Stimulated activated CD8-positive, alpha-beta memory T cell treated with anti-CD3 and anti-CD28 coated beads, Interleukin-7, amount 100 ng/mL, for 4 hours (primary cell): Measurements from ENCODE around the gene FASN.

Source experiments
- DNase-seq, 2 donors: peaks; one replicate each; pipeline ENCODE4 v3.0.0-alpha.2; 2020; ENCODE audit warnings: low read depth in 2 of 2

Gene FASN

DNA sequence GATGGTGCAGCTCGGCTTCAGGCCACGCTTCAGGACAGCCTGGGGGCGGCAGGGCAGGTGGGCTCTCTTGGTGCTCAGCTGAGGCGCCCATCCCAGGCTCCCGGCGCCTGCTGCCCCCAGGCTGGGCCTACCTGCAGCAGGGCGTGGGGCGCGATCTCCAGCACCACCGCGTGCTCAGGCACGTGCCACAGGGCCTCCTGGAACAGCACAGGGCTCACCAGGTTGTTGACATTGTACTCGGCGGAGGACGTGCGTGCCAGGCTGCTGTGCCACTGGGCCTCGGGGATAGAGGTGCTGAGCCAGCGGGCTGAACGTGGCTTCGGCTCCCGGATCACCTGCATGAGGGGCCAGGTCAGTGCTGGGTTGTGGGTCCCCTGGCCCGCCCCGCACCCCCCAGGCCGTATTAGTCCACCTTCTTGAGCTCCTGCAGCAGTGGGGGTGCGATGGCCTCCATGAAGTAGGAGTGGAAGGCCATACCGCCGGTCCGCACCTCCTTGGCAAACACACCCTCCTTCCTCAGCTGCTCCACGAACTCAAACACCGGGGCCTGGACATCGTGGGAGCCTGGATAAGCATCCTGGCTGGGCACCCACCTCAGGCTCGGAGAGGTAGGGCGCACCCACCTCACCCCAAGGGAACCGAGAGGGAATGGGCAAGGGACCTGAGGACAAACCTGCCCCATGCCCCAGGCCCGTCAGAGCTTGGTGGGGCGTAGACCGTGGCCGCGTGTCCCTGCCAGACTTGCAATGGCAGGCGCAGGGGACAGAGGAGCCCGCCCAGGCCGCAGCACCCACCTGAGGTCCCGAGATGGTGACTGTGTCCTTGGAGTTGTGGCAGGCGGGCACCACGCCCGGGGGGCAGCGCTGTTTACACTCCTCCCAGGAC, 9.0 kb downstream of the FASN start:
- no peak for DNase-seq

DNA sequence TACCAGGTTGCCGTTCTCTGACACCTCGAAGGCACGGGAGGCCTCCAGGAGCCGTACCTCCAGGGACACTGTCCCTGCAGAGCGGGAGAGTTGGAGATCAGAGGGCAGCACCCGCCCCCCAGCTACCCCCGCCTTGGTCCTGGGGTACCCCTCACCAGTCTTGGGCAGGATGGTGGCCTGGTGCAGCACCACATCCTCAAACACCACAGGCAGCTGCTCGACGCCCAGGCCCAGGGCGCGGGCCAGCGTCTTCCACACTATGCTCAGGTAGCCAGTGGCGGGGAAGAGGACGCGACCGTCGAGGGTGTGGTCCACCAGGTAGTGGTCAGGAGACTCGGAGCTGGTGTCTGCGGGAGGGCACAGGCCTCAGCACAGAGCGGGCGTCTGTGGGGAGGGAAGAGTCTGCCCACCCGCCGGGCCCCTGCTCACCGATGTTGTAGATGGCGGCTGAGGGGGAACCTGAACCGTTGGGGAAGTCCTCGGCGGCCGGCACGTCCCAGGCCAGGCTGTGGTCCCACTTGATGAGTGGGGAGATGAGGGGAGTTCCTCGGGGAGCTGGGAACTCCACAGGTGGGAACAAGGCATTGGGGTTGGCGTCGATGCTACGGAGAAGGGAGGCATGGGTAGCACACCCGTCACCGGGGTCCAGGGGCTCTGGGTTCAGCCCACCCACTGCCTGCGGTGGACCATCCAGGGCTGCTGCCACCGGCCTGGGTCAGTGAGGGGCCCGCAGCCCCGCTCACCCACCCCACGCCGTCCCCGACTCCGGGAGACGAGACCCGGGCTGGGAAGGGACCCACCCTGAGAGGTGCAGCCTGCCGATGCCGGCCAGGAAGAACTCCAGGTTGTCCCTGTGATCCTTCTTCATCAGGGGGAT, 9.8 kb downstream of the FASN start:
- no peak for DNase-seq

DNA sequence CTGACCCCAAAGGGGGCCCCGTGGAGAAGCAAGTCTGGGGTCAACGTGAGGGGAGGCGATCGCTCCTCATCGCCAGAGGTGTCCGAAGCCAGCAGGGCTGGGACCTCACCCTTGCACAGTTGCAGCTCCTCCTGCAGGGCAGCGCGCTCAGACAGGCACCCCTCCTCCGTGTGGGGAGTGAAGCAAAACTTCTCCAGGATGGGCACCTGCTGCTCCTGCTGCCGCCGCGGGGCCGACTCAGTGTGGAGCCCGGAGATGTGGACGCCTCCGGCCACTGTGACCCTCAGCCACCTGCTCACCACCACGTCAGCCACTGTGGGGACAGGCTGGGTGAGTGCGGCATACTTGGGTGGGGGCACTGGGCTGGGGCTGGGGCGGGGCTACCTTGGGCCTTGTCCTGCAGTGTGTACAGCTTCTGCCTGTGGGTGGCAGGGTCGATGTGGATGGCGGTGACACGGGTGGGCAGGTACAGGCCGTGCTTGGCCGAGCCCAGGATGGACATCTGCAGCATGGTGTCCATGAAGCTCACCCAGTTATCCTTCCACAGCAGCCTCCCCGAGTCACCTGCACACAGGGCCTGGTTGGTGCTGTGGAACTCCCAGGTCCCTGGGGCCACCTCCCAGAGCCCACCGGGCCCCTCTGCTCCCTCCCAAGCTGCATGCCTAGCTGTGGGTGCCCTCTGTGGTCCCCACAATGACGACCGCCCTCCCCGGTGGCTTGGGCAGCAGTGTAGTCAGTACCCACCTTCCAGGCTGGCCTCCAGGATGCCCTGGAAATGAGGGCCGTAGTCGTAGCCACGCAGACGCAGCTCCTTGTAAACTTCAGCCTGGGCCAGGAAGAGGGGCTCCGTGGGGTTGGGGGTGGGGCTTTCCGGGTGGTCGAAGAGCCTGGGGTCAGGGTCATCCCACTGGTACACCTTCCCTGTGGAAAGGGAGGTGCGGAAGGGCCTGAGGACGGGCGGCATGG, 10.8 kb downstream of the FASN start:
- DNase-seq = no peak

DNA sequence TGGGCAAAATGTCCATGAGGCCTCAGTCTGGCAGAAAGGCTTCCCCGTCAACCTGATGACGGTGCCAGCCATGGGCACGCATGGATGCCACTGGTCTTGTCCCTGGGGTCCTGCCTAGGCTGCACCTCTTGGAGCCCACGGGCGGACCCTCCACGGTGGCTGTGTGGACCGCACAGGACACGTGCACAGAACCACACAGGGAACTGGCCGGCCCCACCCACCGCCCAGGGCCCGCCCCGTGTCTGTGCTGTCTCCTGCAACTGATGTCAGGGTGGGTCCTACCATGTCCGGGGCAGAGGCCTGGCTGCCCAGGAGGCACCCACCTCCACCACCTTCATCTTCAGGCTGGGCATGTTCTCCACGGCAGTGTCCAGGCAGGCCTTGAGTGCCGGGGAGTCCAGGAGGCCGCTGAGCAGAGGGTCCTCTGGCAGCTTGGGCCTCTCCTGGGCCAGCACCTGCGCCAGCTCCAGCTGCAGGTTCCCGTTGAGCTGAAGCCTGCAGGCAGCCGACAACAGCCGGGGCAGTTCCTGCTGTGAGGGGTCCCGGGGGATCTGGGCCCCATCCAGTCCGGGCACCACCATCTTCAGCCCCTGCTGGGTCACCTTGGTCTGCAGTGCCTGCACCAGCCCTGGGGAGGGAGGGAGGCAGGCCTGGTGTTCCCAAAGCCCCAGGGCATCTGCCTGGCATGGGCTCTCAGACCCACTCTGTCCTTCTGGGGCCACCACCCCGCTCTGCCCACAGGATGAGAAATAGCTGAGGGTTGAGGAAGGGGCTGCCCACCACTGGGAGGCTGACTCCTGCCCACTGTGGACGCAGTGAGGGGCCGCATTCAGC, 11.9 kb downstream of the FASN start:
- no peak for DNase-seq

DNA sequence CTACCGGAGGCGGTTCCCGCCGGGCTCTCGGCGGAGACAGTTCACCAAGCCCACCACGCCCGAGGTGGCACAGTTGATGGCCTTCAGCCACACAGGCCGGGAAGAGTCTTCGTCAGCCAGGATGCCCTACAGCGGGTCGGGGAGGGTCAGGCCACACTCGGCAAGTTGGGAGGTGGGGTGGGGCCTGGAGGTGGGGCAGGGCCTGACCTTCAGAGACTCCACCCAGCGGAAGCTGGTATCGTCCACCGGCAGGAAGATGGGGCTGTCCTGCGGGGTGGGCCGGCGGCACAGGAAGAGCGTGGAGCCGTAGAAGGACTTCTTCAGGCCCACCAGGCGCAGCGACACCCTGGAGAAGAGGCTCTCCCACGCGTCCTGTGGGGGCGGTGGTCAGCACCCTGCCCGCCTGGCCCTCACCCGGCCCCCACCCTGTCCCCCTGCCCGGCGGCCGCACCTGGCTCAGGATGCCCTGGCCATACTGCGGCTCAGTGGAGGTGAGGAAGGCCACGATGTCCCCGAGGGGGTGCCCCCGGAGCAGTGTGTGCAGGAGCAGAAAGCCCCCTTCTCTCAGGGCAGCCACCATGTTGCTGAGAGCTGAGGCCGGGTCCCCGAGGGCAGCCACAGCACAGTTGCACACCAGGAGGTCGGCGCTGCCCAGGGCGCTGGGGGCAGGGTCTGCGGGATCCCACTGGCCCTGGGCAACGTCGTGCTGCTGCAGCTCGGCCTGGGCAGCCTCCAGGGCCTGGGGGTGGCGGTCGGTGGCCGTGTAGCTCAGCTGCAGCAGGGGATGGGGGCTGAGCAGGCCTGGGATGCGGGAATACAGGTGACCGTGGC, 12.8 kb downstream of the FASN start:
- DNase-seq = no peak

DNA sequence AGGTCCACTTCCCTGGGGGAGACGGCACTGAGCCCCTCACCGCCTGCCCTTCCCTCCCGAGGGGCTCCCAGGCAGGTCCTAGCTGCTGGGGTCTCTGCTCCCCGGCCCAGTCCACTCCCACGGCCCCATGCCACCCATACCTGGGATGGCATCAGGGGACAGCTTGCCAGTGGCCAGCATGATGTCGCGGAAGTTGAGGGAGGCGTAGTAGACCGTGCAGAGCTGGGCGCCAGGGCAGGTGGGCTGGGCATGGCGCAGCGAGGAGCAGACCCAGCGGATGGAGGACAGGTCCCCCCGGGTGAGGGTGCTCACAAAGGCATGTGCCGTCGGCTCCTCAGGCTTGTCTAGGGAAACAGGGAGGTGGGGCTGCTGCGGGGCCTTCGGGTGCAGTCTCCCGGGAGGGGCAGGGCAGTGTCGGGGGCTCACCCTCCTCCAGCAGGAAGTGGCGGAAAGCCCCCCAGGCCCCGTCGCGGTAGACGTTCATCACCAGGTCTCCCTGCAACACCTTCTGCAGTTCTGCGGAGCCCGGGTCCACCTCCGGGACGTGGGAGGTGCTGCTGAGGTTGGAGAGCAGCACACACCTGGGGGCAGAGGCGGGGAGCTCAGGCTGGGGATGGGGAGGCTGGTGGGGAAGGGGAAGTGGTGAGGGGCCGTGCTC, 13.5 kb downstream of the FASN start:
- DNase-seq = no peak

DNA sequence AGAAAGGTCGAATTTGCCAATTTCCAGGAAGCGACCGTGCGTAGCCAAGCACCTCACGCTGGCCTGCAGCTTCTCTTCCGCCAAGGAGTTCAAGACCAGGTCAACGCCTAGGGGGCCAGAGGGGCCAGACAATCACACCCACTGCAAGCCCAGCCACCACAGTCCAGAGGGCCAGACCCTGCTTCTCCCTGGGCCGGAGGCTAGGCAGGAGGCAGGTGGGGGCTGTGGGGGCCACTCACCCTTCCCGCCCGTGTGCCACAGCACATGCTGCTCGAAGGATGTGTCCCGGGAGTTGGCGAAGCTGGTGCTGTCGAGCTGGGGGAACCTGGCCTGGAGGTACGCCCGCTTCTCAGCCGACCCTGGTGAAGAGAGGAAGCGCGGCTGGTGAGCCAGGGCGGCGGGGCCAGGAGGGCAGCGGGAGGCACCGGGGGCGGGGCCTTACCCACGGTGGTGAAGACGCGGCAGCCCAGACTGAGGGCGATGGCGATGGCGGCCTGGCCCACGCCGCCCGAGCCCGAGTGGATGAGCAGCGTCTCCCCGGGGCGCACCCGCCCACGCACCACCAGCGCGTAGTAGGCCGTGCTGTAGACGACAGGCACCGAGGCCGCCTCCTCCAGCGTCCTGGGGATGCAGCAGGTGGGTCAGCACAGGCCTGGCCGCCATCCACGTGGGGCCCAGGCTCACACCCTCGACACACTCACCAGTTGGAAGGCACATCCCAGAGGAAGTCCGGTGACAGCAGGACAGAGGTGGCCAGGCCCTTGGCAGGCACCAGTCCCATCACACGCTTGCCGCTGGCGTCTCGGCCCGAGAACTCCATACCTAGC, 14.3 kb downstream of the FASN start:
- DNase-seq = no peak

DNA sequence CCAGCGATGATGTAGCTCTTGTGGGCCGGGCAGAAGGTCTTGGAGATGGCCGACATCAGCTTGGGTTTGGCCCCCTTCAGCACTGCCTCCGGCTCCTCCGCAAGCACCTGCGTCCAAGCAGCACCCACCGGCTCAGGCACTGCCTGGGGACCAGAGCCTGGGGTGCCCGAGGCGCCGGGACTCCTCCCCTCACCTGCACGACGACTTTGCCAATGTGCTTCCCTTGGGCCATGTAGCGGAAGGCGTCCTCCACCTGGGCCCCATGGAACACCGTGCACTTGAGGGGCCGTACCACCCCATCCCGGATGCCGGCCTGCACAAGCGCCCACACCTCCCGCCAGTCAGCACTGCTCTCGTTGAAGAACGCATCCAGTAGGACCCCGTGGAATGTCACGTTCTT, 15.0 kb downstream of the FASN start:
- DNase-seq = no peak

DNA sequence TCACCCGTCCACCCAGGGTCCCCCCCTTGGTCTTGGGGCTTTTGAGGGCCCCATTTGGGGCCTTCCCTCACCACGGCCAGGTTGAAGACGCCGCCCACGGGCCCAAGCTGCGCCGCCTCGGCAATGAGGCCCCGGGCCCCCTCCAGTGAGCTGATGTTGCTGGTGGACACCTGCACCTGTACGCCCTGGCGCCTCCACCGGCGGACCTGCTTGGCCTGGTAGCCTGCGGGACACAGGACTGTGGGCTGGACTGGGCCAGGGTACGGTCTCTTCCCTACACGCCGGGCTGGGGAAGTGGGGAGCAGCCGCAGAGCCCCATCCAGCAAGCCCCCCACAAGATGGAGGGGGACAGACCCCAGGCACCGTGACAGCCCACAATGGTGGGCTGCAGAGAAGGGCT, 15.6 kb downstream of the FASN start:
- DNase-seq = no peak

DNA sequence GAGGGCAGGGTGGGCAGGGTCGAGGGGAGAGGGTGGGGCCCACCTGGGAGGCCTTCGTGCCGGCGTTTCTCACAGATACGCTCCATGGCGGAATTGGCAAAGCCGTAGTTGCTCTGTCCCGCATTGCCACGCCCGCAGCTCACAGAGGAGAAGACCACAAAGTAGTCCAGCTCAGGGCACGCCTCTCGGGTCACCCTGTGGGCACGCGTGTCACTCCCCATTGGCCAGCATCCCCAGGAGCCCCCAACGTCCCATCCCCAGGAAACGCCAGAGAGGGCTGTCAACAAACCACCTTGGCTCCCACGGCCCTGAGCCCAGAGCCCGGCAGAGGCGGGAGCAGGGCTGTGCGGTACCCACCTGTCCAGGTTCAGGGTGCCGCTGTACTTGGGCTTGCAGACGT, 16.1 kb downstream of the FASN start:
- DNase-seq = no peak

DNA sequence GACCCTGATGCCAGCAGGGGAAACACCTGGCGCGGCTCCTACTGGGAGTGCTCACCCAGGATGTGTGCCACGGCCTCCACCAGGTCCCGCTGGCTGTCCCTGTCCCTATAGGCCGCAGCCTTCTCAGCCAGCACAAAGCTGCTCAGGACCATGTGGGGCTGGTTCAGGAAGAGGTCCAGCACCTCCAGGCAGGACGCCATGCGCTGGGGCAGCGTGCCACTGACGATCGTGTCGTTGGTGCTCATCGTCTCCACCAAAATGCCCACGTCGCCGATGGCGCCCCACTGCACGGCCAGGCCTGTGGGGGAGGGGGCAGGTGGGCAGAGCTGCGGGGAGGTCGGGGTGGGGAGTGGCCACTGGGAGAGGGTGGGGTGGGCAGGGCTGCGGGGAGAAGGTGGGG, 16.5 kb downstream of the FASN start:
- no peak for DNase-seq

DNA sequence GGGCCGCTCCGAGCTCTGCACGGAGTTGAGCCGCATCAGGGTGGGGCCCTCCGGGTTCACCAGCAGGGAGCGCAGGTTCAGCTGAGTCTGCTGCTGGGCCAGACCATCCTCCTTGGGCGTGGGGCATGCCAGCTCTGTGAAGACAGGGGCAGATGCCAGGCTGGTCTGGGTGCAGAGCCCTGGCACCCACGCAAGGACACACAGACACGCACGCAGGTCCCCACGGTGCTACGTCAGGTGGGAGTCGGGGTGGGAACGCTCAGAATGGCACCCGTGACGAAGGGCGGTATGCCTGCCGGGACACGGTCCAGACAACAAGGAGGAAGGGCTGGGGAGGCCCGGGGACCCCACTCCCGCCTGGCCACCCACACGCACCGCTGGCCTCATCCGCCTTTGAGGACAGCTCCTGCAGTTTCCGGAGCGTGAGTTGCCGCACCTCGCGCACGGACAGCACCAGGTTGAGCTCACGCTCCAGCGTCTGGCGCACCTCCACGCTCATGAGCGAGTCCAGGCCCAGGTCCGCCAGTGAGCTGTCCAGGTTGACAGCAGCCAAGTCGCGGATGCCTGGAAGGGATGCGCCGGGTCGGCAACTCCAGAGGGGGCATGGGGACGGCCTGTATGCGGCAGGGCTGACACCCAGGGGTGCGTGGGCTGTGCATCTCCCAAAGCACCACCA, 17.1 kb downstream of the FASN start:
- DNase-seq = no peak

DNA sequence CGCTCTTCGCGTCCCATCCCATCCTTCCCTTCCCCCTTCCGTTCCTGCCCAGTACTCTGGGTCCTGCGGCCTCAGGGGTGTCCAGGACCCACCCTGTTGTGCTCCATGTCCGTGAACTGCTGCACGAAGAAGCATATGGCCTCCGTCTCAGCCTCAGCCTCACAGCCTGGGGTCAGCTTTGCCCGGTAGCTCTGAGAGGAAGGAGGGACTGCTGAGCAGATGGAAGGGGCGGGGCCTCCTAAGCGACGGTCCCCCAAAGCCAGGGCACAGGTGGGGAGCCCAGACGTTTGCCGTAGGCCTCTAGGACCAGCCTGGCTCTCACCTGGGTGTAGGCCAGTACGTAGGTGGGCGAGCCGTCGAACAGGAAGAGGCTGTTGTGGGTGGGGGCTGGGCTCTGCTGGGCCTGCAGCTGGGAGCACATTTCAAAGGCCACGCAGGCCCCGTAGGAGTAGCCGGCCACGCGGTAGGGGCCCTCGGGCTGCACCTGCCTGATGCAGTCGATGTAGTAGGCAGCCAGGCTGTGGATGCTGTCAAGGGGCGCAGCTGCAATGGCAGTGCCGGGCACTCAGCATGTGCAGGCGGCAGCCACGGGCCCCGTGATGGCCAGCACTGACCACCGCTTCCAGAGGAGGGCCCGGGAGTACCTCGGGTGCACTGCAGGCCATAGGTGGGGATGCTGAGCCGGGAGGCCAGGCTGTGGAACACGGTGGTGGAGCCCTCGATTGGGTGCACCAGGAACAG, 17.8 kb downstream of the FASN start:
- no peak for DNase-seq

DNA sequence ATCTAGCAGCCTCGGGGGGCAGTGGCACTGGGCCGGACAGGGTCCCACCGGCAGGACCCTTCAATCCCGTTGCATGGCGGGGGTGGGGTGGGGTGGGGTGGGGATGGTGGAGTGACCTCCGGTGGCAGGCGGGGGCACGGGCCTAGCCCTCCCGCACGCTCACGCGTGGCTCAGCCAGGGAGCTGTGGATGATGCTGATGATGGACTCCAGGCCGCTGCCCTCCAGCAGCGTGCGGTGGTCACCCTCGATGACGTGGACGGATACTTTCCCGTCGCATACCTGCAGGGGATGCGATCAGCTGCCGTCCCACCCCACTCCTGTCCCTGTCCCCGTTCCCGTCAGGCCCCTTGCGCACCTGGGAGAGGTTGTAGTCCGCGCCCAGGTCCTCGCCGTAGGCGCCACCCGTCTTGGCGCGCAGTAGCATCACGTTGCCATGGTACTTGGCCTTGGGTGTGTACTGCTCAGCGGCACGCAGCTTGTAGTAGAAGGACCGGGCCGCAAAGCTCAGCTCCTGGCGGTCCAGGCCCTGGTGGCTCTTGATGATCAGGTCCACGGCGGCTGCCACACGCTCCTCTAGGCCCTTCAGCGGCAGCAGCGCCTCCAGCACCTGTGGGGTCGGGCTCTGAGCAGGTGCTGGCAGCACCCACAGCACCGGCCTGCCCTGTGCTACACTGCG, 18.9 kb downstream of the FASN start:
- no peak for DNase-seq

DNA sequence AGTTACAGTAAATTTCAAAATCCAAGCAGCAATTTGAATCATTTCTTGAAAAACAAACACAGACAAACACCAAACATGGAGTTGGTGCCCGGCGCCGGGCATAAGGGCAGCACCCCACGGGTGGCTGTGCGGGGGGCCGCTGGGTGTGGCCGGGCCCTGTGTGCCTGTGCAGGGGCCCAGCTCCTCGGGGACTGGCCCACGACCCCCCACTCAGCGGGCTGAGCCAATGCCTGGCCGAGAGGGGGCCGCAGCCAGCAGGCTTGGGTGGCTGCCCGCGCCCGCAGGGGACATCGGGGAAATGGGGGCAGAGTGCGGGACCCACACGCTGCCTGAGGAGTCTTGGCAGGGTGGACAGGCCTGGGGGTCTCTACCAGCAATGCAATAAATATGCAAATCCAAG, 19.6 kb downstream of the FASN start:
- no peak for DNase-seq

DNA sequence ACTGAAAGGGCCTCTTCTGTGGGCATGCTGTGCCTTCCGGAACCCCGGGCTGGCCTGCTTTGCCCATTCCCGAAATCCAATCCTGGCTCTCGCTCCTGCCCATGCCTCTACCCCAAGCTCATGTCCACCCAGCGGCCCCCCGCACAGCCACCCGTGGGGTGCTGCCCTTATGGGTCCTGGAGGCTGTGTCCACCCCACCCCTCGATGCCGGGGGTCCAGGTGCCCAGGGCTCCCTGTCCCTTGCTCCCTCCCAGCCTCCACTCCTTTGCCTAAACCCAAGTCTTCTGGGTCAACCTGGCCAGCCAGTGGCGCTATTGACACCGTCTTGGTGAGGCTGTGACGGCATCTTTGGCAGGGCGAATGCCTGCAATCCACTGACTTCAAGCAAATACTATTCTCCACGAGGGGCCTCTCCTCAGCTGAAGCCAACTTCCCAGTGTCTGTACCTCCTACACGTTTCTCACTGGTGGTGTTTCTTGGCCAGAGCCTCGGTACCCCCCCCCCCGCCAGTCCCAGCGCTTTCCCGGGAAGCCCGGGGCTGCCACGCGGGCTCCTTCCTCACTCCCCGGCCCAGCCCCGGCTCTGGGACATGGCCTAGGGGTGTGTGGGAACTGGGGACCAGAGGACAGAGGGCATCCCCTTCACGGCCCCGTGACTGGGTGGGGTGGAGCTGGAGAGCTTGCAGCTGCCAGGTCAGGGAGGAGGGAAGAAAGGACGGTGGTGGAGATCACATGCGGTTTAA, 20.2 kb downstream of the FASN start:
- no peak for DNase-seq
